GM23248 (cell line): Measurements from ENCODE around the gene TDRD15. TPM values are rescaled to one million over a fixed set of nuclear protein-coding genes. Genes with fewer than 3 reads are reported as not detected.

Experiments used
- DNase-seq: peaks from one replicate; pipeline ENCODE4 v3.0.0-alpha.2; 2015
- H2AFZ ChIP-seq: fragments of 200-600 bp; sonication (generic); 2 replicates; pipeline ENCODE4 v1.6.1; 2016; ENCODE audit warnings: antibody characterized with exemption
- H3F3A ChIP-seq: fragments of 200-600 bp; sonication (generic); 2 replicates; pipeline ENCODE4 v1.6.1; 2016; ENCODE audit warnings: mild to moderate bottlenecking, antibody characterized with exemption, mixed run types; ENCODE audit not compliant: insufficient read depth
- H3K27ac ChIP-seq: fragments of 200-600 bp; sonication (generic); 2 replicates; pipeline ENCODE4 v1.5.1; 2016; ENCODE audit warnings: mild to moderate bottlenecking
- H3K27me3 ChIP-seq: fragments of 200-600 bp; sonication (generic); replicated peaks from 2 replicates; pipeline ENCODE4 v1.6.1; 2016; ENCODE audit warnings: mild to moderate bottlenecking; ENCODE audit not compliant: insufficient read depth
- H3K36me3 ChIP-seq: fragments of 200-600 bp; sonication (generic); 2 replicates; pipeline ENCODE4 v1.6.1; 2016; ENCODE audit warnings: low read depth, mild to moderate bottlenecking
- H3K4me1 ChIP-seq: fragments of 200-600 bp; sonication (generic); 2 replicates; pipeline ENCODE4 v1.6.1; 2016; ENCODE audit warnings: mild to moderate bottlenecking; ENCODE audit not compliant: insufficient read depth
- H3K4me2 ChIP-seq: fragments of 200-600 bp; sonication (generic); one replicate; pipeline ENCODE4 v1.6.1; 2016; ENCODE audit warnings: mild to moderate bottlenecking; ENCODE audit not compliant: unreplicated experiment
- H3K4me3 ChIP-seq: fragments of 200-600 bp; sonication (generic); 2 replicates; pipeline ENCODE4 v1.5.1; 2016; ENCODE audit warnings: mild to moderate bottlenecking
- H3K79me2 ChIP-seq: fragments of 200-600 bp; sonication (generic); 2 replicates; pipeline ENCODE4 v1.6.1; 2016; ENCODE audit warnings: mild to moderate bottlenecking; ENCODE audit not compliant: insufficient read depth
- H3K9ac ChIP-seq: fragments of 200-600 bp; sonication (generic); 2 replicates; pipeline ENCODE4 v1.6.1; 2016; ENCODE audit warnings: mild to moderate bottlenecking
- H3K9me2 ChIP-seq: fragments of 200-600 bp; sonication (generic); 2 replicates; pipeline ENCODE4 v1.6.1; 2016; ENCODE audit warnings: mixed run types, mild to moderate bottlenecking, moderate library complexity; ENCODE audit not compliant: insufficient read depth
- H3K9me3 ChIP-seq: fragments of 200-600 bp; sonication (generic); one replicate; pipeline ENCODE4 v1.6.1; 2017; ENCODE audit warnings: low read depth
- H4K20me1 ChIP-seq: fragments of 200-600 bp; sonication (generic); 2 replicates; pipeline ENCODE4 v1.6.0; 2016; ENCODE audit not compliant: insufficient read depth
- EZH2 ChIP-seq: fragments of 200-600 bp; sonication (generic); IDR thresholded peaks from 2 replicates; pipeline ENCODE4 v1.6.1; 2018; ENCODE audit warnings: antibody characterized with exemption, mild to moderate bottlenecking; ENCODE audit not compliant: insufficient read depth, poor library complexity, severe bottlenecking
- EZH2phosphoT487 ChIP-seq: fragments of 200-600 bp; sonication (generic); IDR thresholded peaks from 2 replicates; pipeline ENCODE4 v1.6.1; 2018; ENCODE audit warnings: antibody characterized with exemption, moderate library complexity, mild to moderate bottlenecking, low read depth; ENCODE audit not compliant: insufficient read depth
- WGBS, 2 experiments: methylation state at CpG; one replicate each; pipeline ENCODE4 v1.1.6; 2015 to 2017; ENCODE audit warnings: low lambda C conversion rate in 2 of 2, low coverage in 1 of 2; ENCODE audit errors: missing lambda C conversion rate in 2 of 2; 5-methylcytosine and 5-hydroxymethylcytosine counted together
- in situ Hi-C: fragments of 300-500 bp; cut with MboI; formaldehyde crosslinking; loops from 2 replicates; pipeline ENCODE4 v1.15.0; 2020
- polyA plus RNA-seq: library from polyadenylated mRNA; unstranded; fragments of >200 nt; fragmentation: Nextera tagmentation; extraction: Ambion mirVana; gene quantifications from 2 replicates; pipeline ENCODE4 v1.2.1, GENCODE V29; 2016
- total RNA-seq: library from RNA; depleted of rRNA; stranded (reverse); fragments of >200 nt; shearing (Covaris generic); gene quantifications from 2 replicates; pipeline ENCODE4 v1.2.3, GENCODE V29; 2014; rRNA removed

Gene TDRD15
- total RNA-seq (not detected in 2 replicates), polyA plus RNA-seq (not detected in 2 replicates)

DNA sequence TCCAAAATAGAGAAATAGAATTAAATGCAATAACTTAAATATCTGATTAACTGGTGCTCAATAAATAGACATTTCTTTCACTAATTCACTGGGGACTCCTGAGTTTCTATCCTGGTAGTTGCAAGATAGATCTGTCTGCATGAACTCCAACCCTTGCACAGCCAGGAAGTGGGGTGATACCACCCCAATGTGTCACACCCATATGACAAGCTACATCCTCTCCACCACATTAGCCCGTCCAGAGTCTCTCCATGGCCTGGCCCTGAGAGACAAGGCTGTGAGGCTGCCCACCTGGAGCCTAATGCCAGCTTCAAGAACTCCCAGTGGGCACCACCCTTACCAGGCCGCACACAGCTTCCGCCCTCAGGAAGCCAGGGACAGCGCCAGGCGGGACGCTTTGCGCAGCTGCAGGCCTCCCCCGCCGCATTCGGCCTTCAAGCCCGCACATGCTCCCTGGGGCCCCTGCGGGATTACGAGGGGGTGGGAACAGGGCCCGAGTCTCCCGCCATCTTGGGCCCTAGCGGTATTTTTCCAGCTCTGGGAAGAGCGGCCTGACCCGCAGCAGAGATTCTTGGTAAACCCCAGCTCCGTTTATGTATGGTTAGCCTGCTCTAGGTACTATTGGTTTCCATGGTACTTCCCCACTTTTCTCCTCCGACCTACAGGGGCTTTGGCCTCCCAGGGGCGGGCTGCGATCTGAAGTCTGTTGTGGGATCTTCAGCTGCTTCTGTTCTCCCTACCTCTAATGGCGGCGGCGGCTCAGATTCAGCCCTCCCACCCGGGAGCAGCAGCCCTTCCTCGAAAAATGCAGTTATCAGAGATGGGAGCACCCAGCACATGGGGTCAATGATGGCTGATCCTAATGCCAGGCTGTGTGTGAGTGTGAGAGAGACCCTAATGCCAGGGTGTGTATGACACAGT, at the start of gene TDRD15:
TSS of gene TDRD15 (plus strand) at position 496 of the 921 bp plus-strand sequence. CDS start 13,500 bp downstream, outside the sequence.
- in situ Hi-C loops = no loop called here
- 67 to 68% methylated on average over 27 of the region's 27 CpGs for WGBS, 2 experiments

GRCh38 chr2:21078296-21078695, 45.5 kb upstream of the TDRD15 start:
- H3K79me2 ChIP-seq = no peaks in the 10 kb centered on the region
- no peaks in the 10 kb centered on the region for H3K4me1 ChIP-seq
- no peaks in the 10 kb centered on the region for H3K9me3 ChIP-seq
- H3K27ac ChIP-seq = no peak overlapping the region
- no peak for DNase-seq
- no peaks in the 10 kb centered on the region for H3K36me3 ChIP-seq
- no peaks in the 10 kb centered on the region for H4K20me1 ChIP-seq
- no peak overlapping the region for H3K4me3 ChIP-seq
- in situ Hi-C loops = no loop called here
- H3F3A ChIP-seq = no peaks in the 10 kb centered on the region
- no peaks in the 10 kb centered on the region for H3K9me2 ChIP-seq
- no peak overlapping the region for H2AFZ ChIP-seq
- H3K4me2 ChIP-seq = no peak overlapping the region
- H3K9ac ChIP-seq = no peak overlapping the region
- TF ChIP-seq EZH2phosphoT487 (no peak), EZH2 (no peak)
- 0 to 7% methylated on average over 1 of the region's 1 CpG for WGBS, 2 experiments
- H3K27me3 ChIP-seq = no peaks in the 10 kb centered on the region

More for the DNA sequence above, at the start of gene TDRD15:
- no peak within 1 kb of the TSS for H3K27ac ChIP-seq
- H3K36me3 ChIP-seq = no peaks in the 10 kb centered on the region
- no peak within 1 kb of the TSS for H2AFZ ChIP-seq
- no peak within 1 kb of the TSS for H3K9ac ChIP-seq
- H3K4me2 ChIP-seq = no peak within 1 kb of the TSS
- no peaks in the 10 kb centered on the region for H3K79me2 ChIP-seq
- DNase-seq = no peak
- H3K4me3 ChIP-seq = no peak within 1 kb of the TSS
- no peaks in the 10 kb centered on the region for H4K20me1 ChIP-seq
- TF ChIP-seq EZH2phosphoT487 (no peak), EZH2 (no peak)
- H3F3A ChIP-seq = no peaks in the 10 kb centered on the region
- H3K9me3 ChIP-seq = no peaks in the 10 kb centered on the region
- H3K9me2 ChIP-seq = no peaks in the 10 kb centered on the region
- H3K27me3 ChIP-seq = no peaks in the 10 kb centered on the region
- no peaks in the 10 kb centered on the region for H3K4me1 ChIP-seq

DNA sequence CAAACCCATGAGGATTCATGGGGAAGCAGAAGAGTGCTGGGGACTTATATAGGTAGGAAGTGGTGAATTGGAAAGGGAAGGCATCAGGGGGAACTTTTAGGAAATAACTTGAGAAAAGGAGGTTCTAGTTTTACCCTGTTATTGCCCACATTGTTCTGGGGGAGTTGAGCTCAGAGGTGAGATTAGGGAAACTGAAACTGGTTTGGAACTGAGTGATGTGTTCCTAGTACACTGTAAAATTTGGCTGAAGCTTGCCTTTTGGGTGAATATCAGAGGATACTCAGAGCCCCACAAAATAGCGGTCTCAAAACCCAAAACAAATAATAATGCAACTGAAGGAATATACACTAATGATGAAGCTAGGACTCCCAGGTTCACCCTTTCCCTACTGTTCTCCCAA, 40.3 kb upstream of the TDRD15 start:
- H4K20me1 ChIP-seq = no peaks in the 10 kb centered on the region
- no peak overlapping the region for H3K9ac ChIP-seq
- H3K27me3 ChIP-seq = no peaks in the 10 kb centered on the region
- H3K79me2 ChIP-seq = no peaks in the 10 kb centered on the region
- H3K4me3 ChIP-seq = no peak overlapping the region
- no peaks in the 10 kb centered on the region for H3F3A ChIP-seq
- no peak for TF ChIP-seq EZH2phosphoT487
- no peak for TF ChIP-seq EZH2
- H3K4me1 ChIP-seq = no peaks in the 10 kb centered on the region
- H3K4me2 ChIP-seq = no peak overlapping the region
- in situ Hi-C loops = no loop called here
- no peak overlapping the region for H2AFZ ChIP-seq
- no peak for DNase-seq
- H3K9me2 ChIP-seq = no peaks in the 10 kb centered on the region
- H3K9me3 ChIP-seq = no peaks in the 10 kb centered on the region
- H3K36me3 ChIP-seq = no peaks in the 10 kb centered on the region
- 14 to 17% methylated on average over 1 of the region's 1 CpG for WGBS, 2 experiments
- no peak overlapping the region for H3K27ac ChIP-seq

DNA sequence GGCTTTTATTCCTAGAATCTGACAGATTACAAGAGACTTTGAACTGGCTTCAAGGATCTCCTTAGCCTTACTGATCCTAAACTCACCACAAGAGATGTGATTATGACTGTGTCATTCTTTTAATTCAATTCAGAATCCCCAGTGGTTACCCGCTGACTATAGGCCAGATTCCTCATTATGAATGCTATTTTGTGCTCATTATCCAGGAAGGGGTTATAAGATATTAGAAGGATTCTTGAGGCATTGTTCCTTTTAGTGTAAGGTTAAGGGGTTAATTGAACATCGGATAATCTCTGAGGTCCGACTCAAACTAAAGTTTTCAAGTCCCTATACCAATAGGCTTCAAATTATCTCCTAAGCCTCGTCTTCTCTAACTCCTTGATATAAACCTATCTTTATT, 39.4 kb upstream of the TDRD15 start:
- Histone ChIP-seq H3K27ac (no peak overlapping the region), H3K9me3 (no peaks in the 10 kb centered on the region), H3K27me3 (no peaks in the 10 kb centered on the region), H3K4me3 (no peak overlapping the region), H3K36me3 (no peaks in the 10 kb centered on the region), H2AFZ (no peak overlapping the region), H3K79me2 (no peaks in the 10 kb centered on the region), H3K9ac (no peak overlapping the region), H3F3A (no peaks in the 10 kb centered on the region), H3K4me1 (no peaks in the 10 kb centered on the region), H4K20me1 (no peaks in the 10 kb centered on the region), H3K4me2 (no peak overlapping the region), H3K9me2 (no peaks in the 10 kb centered on the region)
- in situ Hi-C loops = no loop called here
- no peak for DNase-seq
- WGBS, 2 experiments = 32 to 38% methylated on average over 4 of the region's 4 CpGs
- TF ChIP-seq EZH2 = no peak
- TF ChIP-seq EZH2phosphoT487 = no peak
